HG03469 (cell line): Measurements from ENCODE around the gene C5orf63.
"Not testable (repeated sequence)": the region's sequence is repeated elsewhere in the genome, so short reads cannot be mapped to it uniquely, and the experiment has no call there.

ENCODE experiments used
- ATAC-seq: cut with Tn5 transposase; IDR thresholded peaks from one replicate; pipeline ENCODE4 v1.9.1; 2021; ENCODE audit warnings: mild to moderate bottlenecking, moderate library complexity, moderate number of reproducible peaks; ENCODE audit not compliant: unreplicated experiment

Gene C5orf63

DNA sequence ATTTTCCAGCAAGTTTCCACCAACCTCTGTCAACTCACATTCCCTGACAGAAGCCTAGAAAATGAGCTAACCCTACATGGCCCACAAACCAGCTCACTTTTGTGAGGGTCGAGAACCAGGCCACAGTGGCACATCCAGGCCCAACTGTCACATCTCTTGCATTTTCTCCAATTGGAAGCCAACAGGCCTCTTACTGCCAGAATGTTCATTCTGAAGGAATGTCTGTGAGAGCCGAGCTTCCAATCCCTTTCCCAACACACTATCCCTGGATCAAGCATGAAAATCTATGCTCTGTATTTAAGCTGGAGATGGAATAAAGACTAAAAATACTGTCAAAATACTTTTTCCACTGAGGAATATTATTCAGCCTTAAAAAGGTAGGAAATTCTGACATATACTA, 62.9 kb downstream of the C5orf63 start:
- ATAC-seq = no peak

DNA sequence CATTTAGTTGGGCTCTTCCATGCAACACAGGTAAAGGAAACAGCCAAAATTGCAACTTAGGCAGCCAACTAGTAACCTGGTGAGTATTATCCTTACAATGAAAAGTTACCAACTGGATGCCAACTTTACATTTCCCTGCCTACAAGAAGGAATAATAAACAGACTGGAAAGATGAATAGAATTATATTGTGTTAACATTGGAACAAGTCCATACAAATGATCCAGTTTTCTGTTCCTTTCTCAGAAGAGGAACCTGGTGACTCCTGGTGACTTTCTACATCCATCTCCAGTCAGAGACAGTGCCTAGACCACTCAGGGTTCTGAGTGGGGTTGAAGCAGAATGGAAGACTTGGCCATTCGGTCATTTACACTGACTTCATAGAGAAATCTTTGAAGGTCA, 63.5 kb downstream of the C5orf63 start:
- no peak for ATAC-seq

DNA sequence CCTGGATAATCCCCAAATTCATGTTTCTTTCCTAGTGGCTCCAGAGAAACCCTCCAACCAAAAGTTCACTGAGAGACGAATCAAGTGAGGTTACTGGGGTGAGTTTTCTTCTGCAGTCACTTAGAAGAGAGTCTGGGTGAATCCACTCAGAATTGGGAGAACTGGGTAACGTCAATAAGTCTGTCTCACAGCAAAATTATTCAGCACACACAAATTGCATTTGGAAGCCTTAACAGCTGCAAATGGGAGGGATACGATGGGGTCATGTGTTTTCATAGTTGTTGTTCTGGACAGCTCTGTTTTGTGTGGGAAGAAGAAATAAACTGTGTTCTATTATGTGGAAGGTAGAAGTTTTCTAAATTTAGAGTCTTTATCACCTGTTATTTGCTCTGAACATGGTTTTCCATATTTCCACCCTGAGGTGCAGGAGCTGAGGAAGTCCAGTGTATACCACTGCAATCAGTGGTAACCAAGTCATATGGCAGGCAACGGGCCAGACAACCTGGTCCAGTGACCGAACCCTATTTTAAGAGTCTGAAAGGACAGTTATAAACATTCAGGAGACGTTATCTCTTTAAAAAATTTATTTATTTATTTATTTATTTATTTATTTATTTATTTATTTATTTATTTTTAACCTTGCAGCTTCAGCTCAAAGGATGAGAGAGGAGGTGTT, 64.9 kb downstream of the C5orf63 start:
- no peak for ATAC-seq

DNA sequence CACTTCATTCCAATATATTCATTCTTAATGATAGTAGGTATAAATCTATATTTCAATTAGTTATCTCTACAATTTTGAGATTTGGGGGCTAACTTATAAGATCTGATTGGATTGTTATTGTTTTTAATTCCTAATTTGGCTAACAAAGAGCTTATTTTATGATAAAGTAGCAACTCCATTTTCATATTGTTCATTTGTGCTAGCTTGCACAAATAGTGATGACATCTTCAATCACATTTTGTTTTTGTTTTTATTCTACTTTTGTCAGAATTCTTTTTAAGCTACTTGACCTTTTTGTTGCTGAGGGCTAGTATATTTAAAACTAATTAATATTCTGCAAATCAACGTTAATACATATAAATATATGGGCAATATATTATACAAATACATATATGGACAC, 65.8 kb downstream of the C5orf63 start:
- no peak for ATAC-seq

DNA sequence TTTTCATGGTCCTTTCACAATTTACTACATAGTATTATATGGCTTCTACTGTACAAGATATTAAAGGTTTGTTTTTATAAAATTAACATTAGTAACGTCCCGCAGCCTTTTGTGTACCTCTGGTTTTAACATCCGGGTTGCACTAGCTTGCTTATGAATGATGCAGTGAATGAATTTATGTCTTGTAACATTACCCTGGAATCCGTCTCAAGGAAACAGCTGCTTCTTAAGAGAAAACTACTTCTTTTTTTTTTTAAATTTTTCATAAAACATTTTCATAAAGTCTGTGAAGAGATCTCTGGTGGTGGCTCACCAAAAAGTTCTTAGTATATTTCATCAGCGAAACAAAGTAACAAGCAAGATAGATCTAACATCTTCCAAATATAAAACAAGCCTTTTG, 66.6 kb downstream of the C5orf63 start:
- no peak for ATAC-seq

DNA sequence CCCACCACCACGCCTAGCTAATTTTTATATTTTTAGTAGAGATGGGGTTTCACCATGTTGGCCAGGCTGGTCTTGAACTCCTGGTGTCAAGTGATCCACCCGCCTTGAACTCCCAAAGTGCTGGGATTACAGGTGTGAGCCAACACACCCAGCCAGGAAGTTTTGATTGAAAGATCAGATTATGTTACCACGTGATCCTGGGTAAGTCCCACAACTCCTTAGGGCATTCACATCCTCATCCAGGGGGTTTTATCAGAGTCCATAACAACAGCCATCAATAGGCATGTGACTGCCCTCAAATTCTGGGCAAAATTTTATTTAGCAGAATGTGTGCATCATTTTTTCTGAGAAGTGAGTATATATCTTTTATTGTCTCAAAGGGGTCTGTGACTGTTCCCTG, 68.0 kb downstream of the C5orf63 start:
- ATAC-seq = not testable (repeated sequence)

DNA sequence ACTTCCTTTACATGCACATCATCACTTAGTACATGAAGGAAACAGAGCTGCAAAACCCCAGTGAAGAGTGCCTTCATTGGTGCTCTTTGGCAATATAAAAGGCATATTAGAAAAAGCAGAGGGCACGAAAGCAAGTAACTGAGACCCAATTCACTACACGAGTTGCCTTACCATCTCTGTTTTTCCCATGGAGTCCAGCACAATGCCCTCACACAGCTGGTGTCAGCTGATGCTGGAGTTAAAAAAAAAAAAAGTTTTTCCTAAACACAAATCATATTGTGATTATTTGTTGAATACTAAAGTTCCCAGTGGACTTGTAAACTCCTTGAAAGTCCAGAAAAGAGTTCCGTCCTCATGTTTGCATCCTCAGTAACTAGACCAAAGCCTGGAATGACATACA, 68.6 kb downstream of the C5orf63 start:
- no peak for ATAC-seq

DNA sequence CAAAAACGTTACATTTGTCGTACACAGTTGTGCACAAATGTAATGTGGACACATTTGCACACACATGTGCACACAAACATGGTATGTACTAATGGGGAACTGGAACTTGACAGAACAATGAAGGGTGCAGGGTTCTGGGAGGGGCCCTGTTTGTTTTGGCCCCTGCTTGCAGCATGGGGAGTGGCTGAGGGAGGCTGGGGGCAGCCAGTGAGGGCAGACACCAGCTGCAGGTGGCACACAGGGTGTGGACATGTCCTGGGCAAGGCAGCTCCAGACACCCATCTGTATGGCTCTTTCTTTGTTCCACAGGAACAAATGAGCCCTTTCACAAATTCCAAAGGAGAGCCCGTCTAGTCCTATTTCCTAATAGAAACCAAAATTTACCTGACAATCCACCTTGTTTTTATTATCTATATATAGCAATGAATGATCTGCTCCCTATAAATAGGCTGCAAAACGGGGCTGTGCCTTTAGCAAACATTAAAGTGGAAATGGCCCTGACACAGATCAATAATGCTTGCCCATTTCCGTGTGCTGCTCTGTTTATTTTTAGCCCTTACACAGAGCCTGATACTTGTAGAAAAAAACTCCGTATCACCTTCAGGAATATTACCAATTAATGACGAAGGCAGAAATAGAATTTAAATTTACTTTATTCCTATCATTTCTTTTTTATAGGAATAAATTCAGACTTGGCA, 69.4 kb downstream of the C5orf63 start:
- ATAC-seq = no peak

DNA sequence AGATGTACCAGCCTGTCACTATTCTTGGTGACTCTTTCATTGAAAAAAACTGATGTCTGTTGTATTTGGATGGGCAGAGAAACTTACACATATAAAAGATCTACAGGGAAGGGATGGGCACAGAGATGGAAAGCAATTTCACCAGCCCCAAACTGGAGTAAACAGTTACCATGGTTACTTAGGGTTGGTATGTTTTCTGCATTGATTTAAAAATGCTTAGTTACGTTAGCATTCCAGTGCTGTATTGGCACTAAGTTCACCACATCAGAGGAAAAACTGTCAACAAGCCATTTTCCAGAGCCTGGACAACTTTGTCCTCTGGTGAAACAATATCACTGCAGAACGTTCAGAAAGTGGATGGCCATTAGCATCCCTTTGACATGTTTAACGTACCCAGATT, 70.9 kb downstream of the C5orf63 start:
- no peak for ATAC-seq

DNA sequence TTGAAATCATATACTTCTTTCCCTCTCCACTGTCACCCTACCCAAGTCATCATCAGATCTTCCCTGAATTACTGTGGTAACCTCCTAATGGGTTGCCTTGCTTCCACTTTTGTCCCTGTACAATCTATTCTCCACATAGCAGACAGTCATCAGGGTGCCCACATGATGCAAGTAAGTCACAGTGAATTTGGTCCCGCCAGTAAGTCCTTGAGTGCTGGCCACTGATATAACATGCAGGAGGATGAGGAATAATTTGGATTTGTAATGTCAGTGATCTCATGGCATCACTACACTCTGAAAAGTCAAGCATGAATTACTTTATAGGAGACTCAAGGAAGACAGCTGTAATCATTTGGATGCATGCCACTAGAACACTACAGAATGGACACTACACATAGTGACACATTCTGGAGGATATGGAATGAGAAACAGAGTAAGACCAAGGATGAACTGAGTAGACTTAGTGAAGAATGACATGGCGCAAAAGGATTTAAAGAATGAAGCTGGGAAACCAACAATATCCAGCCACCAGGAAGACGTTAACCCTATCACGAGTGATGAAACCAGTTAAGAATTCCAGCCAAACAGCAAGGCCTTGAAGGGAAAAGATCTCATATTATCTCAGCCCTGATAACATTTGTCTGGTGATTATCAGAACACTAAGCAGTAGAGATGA, 71.5 kb downstream of the C5orf63 start:
- no peak for ATAC-seq
